K562 (cell line): Measurements from ENCODE around the gene TREX2.

Experiments used
- ARID2 ChIP-seq: fragments of 450-650 bp; IDR thresholded peaks from 2 replicates; pipeline ENCODE4 v1.6.1; 2017; ENCODE audit warnings: antibody characterized with exemption, mild to moderate bottlenecking
- CBX5 ChIP-seq: IDR thresholded peaks from 2 replicates; pipeline ENCODE4 v1.6.1; 2014; ENCODE audit warnings: low read depth, borderline replicate concordance
- SMC3 ChIP-seq: conservative IDR thresholded peaks from 2 replicates; pipeline ENCODE4 v1.6.1; 2011; ENCODE audit warnings: low read depth, low read length, improper control_type of control experiment; ENCODE audit not compliant: insufficient read depth
- SP1 ChIP-seq: sonication (generic); formaldehyde crosslinking; IDR thresholded peaks from 2 replicates; pipeline ENCODE4 v1.8.1; 2022; ENCODE audit warnings: mild to moderate bottlenecking, missing genetic modification reagents
- YY1 ChIP-seq, 3 experiments: IDR thresholded peaks; 2 replicates each; pipeline ENCODE4 v1.6.1; 2011; ENCODE audit warnings: low read length in 2 of 3, mild to moderate bottlenecking in 2 of 3, moderate library complexity in 2 of 3, borderline replicate concordance in 1 of 3, control low read depth in 1 of 3, low read depth in 1 of 3; ENCODE audit not compliant: insufficient read depth in 3 of 3, insufficient replicate concordance in 2 of 3, control insufficient read depth in 1 of 3, insufficient read length in 1 of 3; ENCODE audit errors: extremely low read depth in 1 of 3

- TF ChIP-seq SMC3 (no peak), SP1 (CRISPR knock-in tag) (no peak), YY1 (IDR thresholded peaks at IDR 0.05; ENCODE audit: borderline replicate concordance in 1 of 3, control insufficient read depth in 1 of 3, extremely low read depth in 1 of 3, insufficient read depth in 3 of 3, insufficient read length in 1 of 3, insufficient replicate concordance in 2 of 3, low read depth in 1 of 3, low read length in 2 of 3) (no peak), CBX5 (no peak), ARID2 (no peak)
These were observed at the start of gene TREX2 for GRCh38 chrX:153445856-153446635.
